HL-60/S4 (cell line): ENCODE data around the gene RGL4.
"Not testable (repeated sequence)": the region's sequence is repeated elsewhere in the genome, so short reads cannot be mapped to it uniquely, and the experiment has no call there.

ENCODE experiments used
- in situ Hi-C: fragments of 300-500 bp; cut with MboI; formaldehyde crosslinking; loops from 2 replicates; pipeline ENCODE4 v1.14.3; 2022; ENCODE audit warnings: low sequenced_read_pairs

RGL4 gene, protein sequence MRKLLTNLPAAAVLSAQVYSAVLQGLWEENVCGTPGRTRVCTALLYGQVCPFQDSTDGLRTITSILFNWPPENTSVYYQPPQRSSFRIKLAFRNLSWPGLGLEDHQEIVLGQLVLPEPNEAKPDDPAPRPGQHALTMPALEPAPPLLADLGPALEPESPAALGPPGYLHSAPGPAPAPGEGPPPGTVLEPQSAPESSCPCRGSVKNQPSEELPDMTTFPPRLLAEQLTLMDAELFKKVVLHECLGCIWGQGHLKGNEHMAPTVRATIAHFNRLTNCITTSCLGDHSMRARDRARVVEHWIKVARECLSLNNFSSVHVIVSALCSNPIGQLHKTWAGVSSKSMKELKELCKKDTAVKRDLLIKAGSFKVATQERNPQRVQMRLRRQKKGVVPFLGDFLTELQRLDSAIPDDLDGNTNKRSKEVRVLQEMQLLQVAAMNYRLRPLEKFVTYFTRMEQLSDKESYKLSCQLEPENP

DNA sequence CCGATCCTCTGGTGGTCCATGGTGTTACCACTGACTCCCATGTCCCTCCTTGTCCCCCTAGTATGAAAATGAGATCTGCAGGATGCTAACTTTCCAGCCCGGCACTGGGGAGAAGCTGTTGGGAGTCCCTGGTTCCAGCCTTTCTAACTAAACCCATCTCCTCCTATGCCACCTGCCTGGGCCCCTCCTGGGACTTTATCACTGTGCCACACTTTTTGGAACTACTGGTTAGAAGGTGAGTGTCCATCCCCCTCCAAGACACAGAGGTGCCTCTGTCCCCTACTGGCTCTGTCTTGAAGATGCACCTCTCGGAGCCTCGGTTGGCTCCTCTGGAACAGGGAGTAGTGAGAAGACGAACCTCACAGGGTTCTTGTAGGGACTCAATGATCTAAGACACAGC is at the start of gene RGL4:
TSS of gene RGL4 (plus strand) at position 301 of the 400 bp plus-strand sequence. CDS start 1,018 bp downstream, outside the sequence.
- in situ Hi-C loops: no loop called here

DNA sequence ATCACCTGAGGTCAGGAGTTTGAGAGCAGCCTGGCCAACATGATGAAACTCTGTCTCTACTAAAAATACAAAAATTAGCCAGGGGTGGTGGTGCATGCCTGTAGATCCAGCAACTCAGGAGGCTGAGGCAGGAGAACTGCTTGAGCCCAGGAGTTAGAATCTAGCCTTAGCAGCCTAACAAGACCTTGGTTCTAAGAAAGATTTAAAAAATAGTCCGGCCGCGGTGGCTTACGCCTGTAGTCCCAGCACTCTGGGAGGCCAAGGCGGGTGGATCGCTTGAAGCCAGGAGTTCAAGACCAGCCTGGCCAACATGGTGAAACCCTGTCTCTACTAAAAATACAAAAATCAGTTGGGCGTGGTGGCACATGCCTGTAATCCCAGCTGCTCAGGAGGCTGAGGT is 44.3 kb upstream of the RGL4 start:
- in situ Hi-C loops: not testable (repeated sequence)

DNA sequence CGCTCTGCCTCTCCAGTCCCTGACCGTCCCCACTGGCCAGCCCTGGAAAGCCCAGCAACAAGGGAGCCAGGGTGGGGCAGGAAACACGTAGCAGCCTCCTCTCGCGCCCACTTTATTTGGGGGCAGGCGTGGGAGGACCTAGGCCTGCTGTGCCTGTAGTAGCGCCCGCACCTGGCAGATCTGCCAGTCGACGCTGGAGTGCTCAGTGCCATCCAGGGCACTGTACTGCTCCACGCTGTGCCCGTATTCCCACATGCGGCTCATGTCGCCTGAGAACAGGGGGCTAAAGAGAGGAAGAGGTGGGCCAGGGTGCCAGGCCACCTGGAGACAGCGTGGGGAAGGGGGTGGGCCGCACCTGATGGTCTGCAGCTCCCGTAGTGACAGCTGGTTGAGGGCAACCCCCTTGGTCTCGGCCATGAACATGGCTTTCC is 41.7 kb upstream of the RGL4 start:
- in situ Hi-C loops: no loop called here

- in situ Hi-C loops: no loop called here
Observed at GRCh38 chr22:23651676-23652075, 39.1 kb upstream of the RGL4 start.

DNA sequence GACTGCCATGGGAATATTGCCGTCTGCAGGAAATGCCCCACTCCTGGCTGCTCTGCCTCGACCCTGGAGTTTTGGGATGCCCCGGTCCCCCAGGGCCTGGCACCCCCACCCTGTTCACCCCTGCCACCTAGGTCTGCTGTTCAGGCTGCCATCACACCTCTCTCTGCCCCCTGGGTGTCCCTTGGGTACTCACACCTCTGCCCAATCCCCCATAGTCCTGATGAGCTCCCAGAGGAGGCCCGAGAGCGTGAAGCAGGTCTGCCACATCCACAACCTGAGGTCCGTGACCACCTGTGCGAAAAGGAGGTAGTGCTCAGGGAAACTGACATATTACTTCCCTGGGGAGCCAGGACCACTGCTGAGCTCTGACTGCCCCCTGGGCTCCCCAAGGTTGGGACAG is 38.5 kb upstream of the RGL4 start:
- in situ Hi-C loops: no loop called here

DNA sequence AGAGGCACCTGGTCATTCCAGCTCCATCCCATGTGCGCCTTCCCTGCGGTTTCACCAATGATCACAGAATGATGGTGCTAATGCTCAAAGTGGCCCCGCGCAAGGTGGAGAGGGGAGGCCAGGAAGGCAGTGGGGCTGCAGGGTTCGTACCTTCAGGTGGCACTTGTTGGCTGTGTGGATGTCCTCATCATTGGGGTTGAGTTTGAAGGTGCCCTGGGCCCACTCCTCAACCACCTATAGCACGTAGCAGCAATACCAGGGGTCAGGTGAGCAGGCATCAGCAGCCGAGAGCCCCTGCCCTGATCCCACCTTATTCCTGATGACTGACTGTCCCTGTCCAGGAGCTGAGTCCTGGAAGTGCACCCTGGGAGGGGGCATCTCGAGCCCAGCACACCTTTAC is 38.1 kb upstream of the RGL4 start:
- in situ Hi-C loops: no loop called here

GRCh38 chr22:23655891-23656475 is 34.8 kb upstream of the RGL4 start:
- in situ Hi-C loops: no loop called here

DNA sequence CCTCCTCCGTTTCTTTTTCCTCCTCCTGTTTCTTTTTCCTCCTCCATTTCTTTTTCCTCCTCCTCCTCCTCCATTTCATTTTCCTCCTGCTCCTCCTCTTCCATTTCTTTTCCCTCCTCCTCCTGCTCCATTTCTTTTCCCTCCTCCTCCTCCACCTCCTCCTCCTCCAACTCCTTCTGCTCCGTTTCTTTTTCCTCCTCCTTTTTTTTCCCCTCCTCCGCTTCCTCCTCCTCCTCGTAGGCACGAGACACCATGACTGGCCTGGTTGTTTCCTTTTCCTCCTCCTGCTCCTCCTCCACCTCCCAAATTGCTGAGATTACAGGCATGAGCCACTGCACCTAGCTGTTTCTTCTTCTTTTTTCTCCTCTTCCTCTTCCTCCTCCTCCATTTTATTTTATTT is 33.1 kb upstream of the RGL4 start:
- in situ Hi-C loops: no loop called here

DNA sequence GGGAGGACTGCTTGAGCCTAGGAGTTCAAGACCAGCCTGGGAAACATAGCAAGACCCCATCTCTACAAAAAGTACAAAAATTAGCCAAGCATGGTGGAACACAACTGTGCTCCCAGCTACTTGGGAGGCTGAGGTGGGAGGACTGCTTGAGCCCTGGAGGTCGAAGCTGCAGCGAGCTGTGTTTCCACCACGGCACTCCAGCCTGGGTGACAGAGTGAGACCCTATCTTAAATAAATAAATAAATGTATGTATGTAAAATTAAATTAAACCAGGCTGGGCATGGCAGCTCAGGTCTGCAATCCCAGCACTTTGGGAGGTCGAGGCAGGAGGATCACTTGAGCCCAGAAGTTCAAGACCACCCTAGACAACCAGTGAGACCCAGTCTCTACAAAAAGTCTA is 30.4 kb upstream of the RGL4 start:
- in situ Hi-C loops: not testable (repeated sequence)

DNA sequence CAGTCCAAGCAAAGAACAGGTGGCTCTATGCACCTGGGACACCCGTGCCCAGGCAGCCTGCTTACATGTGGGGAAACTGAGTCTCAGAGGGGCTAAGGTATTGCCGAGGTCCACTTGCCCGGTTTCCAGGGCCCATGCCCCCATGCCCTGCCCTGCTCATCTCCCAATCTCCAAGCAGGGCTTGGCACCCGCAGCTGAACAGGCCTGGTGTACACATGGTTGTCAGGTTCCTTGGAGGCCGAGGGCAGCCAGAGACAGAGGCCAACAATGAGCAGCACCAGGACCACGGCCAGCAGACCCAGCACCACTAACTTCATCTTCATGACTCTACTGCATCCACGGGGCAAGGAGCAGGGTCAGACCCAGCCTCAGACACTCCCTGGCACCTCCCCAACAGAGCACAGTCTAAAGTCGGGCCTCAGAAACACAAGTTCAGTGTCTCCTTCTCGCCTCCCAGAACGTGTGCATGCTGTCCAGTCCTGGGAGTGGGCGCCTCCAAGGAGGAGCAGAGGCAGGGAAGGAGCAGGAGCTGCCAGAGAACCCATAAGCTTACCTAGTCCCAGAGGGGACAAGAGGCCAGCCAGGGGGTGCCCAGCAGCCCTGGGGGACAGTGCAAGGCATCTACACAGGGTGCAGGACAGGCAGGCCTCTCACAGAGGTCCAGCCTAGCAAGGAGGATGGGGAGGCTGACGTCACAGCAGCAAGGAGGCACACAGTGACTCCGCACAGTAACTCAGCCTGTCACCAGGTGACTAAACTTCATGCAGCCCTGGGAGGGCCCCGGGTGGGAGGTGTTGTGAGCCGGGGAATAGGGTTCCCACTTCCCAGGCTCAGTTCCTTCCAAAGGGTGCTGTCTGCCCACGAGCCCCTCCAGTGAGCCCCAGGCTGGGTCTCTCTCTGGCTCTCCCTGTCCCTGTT is 20.2 kb upstream of the RGL4 start:
- in situ Hi-C loops: no loop called here

GRCh38 chr22:23671387-23671786 is 19.4 kb upstream of the RGL4 start:
- in situ Hi-C loops: not testable (repeated sequence)

- in situ Hi-C loops: not testable (repeated sequence)
Observed at GRCh38 chr22:23672307-23673049, 18.3 kb upstream of the RGL4 start.

GRCh38 chr22:23673050-23673620 is 17.7 kb upstream of the RGL4 start:
- in situ Hi-C loops: no loop called here

DNA sequence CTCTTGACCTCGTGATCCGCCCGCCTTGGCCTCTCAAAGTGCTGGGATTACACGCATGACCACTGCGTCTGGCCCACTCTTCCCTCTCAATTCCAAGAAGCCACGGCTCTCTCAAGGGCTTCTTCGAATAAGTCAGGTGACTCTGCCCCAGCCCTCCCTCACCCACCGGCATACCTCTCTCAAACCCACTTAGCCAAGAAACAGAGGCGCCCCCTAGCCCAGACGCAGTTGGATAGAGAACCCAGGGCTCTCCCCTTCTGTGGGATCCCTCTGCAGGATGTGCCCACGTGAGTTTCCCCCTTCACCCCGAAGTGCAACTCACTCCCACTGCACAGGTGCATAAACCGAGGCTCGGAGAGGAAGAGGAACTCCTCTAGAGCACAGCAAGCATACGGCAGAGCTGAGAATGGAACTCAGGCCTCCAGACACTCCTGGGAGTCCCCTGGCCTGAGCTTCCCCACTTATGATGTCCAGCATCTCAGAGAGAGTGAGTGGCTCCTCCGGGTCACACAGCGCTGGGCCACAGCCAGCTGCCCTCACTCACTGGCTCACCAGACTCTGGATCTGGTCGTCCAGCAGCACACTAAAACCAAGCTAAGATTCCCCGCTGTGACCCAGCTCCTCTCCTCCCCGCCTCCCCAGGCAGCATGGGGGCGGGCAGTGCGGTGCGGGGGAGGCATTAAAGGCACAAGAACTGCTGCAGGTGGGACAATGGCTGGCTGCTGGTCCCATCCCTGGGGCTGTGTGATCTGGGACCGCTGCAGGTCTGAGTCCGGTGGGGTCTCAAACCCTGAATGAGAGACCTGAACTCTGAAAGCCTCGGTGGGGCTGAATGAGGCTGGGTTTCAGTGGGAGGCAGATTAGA is 16.8 kb upstream of the RGL4 start:
- in situ Hi-C loops: no loop called here

GRCh38 chr22:23674886-23675501 is 15.8 kb upstream of the RGL4 start:
- in situ Hi-C loops: not testable (repeated sequence)

- in situ Hi-C loops: no loop called here
Observed at GRCh38 chr22:23675502-23676415, 15.1 kb upstream of the RGL4 start.

DNA sequence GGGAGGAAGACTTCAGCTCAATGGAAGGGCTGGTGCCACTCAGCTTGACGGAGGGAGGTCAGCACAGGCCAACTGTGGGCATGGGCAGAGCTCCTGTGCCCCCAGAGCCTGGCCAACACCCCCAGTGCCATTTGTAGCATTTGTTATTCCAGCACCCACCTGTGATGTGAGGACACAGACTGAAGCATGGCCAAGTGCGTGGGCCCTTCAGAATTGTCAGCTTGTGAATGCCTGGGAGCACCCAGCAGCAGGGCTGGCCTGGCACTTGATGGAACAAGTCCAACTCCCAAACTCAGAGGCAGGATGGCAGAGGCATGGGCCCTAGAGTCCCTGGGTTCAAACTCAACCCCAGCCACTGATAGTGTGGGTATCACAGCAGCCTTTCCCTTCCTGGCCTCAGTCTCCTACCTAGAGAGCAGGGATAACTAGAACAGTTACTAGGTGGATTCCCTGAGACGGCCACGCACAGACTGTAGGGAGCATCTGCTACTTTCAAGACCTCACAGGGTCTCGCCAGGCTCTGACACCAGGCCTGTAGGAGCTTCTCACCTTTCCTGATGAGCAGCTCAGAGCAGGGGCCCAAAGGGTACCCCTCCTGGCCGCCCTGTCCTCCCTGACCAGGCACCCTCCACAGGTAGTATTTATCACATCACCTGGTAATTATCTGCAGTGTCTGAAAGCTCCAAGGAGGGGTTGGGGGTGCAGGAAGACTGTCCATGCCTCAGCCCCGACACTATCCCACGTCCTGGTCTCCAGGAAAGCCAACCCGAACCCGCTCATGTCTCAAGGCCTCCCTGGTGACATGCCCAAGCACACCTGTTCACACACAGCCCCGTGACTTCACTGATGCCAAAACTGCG is 13.7 kb upstream of the RGL4 start:
- in situ Hi-C loops: not testable (repeated sequence)
